Progenitor cell of endocrine pancreas (in vitro differentiated cells): ENCODE data around the gene ANKRD63. TPM values are rescaled to one million over a fixed set of nuclear protein-coding genes. Genes with fewer than 3 reads are reported as not detected.

ENCODE experiments used
- DNase-seq: peaks from one replicate; pipeline ENCODE4 v3.0.0; 2021; ENCODE audit warnings: low spot score; ENCODE audit not compliant: unreplicated experiment
- H3K27ac Mint-ChIP-seq: 2 replicates; pipeline ENCODE4 v1.8.0; 2021; ENCODE audit warnings: mild to moderate bottlenecking, moderate library complexity, mixed read lengths
- H3K27me3 Mint-ChIP-seq: 2 replicates; pipeline ENCODE4 v1.8.0; 2021; ENCODE audit warnings: mixed read lengths
- H3K36me3 Mint-ChIP-seq: 2 replicates; pipeline ENCODE4 v1.8.0; 2022; ENCODE audit warnings: mixed read lengths; ENCODE audit not compliant: insufficient read depth
- H3K4me1 Mint-ChIP-seq: 2 replicates; pipeline ENCODE4 v1.8.0; 2021; ENCODE audit warnings: low read depth, mixed read lengths
- H3K4me3 Mint-ChIP-seq: 2 replicates; pipeline ENCODE4 v1.8.0; 2021; ENCODE audit warnings: low read depth, mild to moderate bottlenecking, moderate library complexity, mixed read lengths
- H3K9me3 Mint-ChIP-seq: 2 replicates; pipeline ENCODE4 v1.8.0; 2021; ENCODE audit warnings: low read depth, mixed read lengths
- total RNA-seq: library from RNA; stranded (reverse); gene quantifications from 2 replicates; pipeline ENCODE4 v1.2.1, GENCODE V29; 2021
- TF ChIP-seq, protein P1 (sequence below): fragments of 200-600 bp; sonication (generic); IDR thresholded peaks from one replicate; pipeline ENCODE4 v1.5.0; 2021; ENCODE audit warnings: antibody characterized with exemption, mild to moderate bottlenecking; ENCODE audit not compliant: unreplicated experiment

Gene ANKRD63
- total RNA-seq, 1 donor from 2014 or later, result not detected

DNA sequence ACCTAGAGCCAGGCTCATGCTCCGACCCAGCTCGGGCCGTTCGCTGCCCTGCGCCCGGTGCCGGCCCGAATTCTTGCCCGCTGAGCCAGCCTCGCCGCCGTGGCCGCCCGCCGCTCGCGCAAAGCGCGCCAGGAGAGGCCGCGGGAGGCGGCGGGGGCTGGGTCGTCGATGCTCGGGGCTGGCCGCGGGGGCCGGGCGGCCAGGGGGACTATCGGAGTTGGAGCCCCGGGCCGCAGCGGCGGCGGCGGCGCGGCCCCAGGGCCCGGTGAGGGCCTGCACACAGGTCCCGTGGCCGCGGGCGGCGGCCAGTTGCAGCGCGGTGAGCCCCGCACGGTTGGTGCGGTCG lies 1.1 kb downstream of the ANKRD63 start:
- Mint-ChIP-seq H3K27me3 (peaks cover 63% of the 10 kb centered on the region), H3K27ac (no peak overlapping the region)

DNA sequence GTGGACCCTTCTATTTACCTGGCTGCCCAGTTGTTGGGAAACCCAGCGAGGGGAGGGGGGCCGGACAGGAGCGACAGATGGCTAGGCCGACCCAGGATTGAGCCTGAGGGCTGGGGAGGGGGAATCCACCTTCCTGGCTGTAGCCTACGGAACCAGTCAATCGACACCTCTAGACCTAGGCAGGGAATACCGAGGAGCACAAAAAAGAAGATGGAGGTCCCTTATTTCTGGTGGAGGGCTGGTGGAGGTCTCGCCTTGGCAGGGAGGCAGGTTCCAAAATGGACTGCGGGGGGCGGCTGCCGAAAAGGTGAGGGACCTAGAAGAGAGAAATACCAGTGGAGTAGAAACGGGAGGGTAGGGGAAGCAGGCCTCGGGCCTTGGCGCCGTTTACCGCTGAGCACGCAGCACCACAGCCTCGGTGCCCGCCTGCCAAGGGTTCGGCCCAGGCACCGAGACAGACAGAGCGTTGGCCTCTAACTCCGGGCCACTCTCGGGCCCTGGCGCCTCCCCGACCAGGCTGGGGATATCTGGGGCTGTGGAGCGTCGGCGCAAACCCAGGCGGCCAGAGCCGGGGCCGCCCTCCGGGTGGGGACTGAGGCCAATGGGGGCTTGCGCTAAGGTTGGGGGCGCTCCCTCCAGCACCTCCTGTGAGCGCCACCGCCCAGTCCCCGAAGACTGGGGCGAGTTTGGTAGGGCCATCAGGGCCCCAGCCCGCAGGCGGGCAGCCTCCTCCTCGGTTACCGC lies 1.6 kb downstream of the ANKRD63 start:
- H3K4me1 Mint-ChIP-seq, result peaks cover 12% of the 10 kb centered on the region
- TF ChIP-seq, protein P1, sequence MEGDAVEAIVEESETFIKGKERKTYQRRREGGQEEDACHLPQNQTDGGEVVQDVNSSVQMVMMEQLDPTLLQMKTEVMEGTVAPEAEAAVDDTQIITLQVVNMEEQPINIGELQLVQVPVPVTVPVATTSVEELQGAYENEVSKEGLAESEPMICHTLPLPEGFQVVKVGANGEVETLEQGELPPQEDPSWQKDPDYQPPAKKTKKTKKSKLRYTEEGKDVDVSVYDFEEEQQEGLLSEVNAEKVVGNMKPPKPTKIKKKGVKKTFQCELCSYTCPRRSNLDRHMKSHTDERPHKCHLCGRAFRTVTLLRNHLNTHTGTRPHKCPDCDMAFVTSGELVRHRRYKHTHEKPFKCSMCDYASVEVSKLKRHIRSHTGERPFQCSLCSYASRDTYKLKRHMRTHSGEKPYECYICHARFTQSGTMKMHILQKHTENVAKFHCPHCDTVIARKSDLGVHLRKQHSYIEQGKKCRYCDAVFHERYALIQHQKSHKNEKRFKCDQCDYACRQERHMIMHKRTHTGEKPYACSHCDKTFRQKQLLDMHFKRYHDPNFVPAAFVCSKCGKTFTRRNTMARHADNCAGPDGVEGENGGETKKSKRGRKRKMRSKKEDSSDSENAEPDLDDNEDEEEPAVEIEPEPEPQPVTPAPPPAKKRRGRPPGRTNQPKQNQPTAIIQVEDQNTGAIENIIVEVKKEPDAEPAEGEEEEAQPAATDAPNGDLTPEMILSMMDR, result no peak
- H3K36me3 Mint-ChIP-seq, result no peaks in the 10 kb centered on the region
- H3K27ac Mint-ChIP-seq, result peak overlapping the region; percentile 79
- peaks cover 60% of the 10 kb centered on the region for H3K27me3 Mint-ChIP-seq
- no peaks in the 10 kb centered on the region for H3K9me3 Mint-ChIP-seq
- DNase-seq, result no peak
- peak overlapping the region; percentile 42 for H3K4me3 Mint-ChIP-seq

More for the DNA sequence above, 1.1 kb downstream of the ANKRD63 start:
- H3K4me1 Mint-ChIP-seq, result peaks cover 12% of the 10 kb centered on the region
- no peak overlapping the region for H3K4me3 Mint-ChIP-seq
- H3K9me3 Mint-ChIP-seq, result no peaks in the 10 kb centered on the region
- no peaks in the 10 kb centered on the region for H3K36me3 Mint-ChIP-seq
- TF ChIP-seq, protein P1, result no peak
- DNase-seq, result no peak

DNA sequence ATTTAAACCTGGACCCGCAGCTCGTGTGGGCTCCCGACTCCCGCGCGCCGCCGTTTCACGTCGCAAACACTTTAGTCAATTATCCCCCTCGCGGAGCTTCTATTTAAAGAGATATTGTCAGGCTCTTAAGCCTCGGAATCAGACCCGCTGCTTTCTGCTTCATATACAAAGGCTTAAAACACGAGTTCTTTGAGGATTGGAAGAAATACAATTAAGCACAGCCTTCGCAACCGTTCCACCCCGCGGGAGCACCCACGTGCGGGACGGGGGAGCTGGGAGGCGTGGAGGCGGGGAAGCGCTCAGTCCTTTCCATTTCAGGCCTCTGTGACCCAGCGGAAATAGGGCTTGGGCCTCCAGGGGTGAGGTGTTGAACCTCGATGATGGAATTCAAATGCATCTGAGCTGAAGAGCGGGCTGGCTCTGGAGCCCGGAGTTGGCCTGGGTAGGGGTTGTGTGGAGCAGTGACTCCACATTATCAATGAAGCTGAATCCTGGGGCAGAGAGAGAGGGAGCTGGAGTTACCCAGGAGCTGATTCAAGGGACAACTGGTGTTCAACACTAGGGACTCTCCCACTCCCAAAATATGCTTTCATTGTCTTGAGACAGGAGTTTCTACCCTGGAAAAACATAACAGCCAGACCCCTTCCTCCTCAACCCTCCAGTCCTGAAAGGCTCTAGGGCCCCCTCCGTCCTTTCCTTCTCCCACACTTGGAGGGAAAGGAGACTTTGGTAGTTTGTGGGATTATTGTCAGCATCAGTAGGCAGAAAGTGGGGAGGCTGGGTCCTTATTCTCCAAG lies 2.4 kb downstream of the ANKRD63 start:
- Mint-ChIP-seq H3K27ac (peak overlapping the region; percentile 8), H3K36me3 (no peaks in the 10 kb centered on the region), H3K9me3 (no peaks in the 10 kb centered on the region), H3K4me1 (peaks cover 12% of the 10 kb centered on the region), H3K27me3 (peaks cover 53% of the 10 kb centered on the region), H3K4me3 (no peak overlapping the region)
- TF ChIP-seq, protein P1, result no peak
- no peak for DNase-seq

DNA sequence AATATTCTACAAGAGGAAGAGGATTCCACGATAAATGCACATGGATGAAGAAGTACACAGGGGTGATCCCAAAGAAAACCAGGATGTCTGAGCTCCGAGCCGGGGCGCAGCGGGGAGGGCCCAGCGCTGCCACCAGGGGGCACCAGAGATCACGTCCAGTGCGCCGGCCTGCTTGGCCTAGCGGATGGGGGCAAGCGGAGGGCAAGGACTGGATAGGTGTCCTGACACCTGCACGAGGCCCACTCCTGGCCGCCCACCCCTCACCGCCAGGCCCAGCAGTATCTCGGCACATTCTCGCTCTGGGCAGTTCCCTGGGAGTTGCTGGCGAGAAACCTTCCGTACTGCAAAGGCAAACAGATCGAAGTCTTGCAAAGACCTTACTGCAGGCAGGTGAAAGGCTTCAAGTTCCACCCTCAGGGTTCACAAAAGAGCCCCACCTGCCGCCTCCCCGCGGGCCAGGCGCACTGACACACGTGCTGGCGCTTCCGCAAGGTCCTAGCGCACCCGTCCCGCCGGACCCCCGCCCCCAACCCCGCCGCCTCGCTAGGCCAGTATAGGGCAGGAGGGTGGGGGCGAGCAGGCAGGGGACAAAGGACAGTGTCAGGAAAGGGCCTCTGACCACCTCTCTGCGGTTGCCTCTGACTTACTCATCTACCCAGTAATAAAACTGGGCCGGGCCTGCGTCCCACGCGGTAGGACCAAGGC lies 3.3 kb downstream of the ANKRD63 start:
- H3K27ac Mint-ChIP-seq, result peak overlapping the region; percentile 31
- no peaks in the 10 kb centered on the region for H3K9me3 Mint-ChIP-seq
- TF ChIP-seq, protein P1, result peak; percentile 99
- no peak overlapping the region for H3K4me3 Mint-ChIP-seq
- DNase-seq, result peak; percentile 85
- peaks cover 12% of the 10 kb centered on the region for H3K4me1 Mint-ChIP-seq
- H3K36me3 Mint-ChIP-seq, result peaks cover 3% of the 10 kb centered on the region
- peaks cover 44% of the 10 kb centered on the region for H3K27me3 Mint-ChIP-seq

DNA sequence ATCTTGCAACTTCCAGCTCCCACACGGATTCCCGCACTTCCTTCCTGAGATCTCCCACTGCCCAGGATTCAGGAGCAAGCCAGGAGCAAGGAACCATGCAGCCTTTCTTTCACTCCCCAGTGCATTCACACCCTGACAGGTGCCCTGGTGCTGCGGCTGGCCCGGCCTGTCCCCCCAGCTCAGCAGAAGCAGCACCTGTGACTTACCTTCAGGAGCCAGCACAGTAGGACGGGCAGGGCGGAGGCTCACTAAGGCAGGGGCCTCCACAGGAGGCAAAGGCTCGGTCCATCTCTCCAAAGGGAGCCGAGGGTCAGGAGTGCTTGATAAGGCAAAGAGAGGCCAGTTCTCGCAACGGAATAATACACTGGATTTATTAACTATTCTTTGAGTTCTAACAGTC lies 4.8 kb downstream of the ANKRD63 start:
- H3K9me3 Mint-ChIP-seq, result no peaks in the 10 kb centered on the region
- H3K27ac Mint-ChIP-seq, result peak overlapping the region; percentile 30
- H3K27me3 Mint-ChIP-seq, result peaks cover 31% of the 10 kb centered on the region
- no peak for DNase-seq
- TF ChIP-seq, protein P1, result no peak
- no peak overlapping the region for H3K4me3 Mint-ChIP-seq
- peaks cover 12% of the 10 kb centered on the region for H3K4me1 Mint-ChIP-seq
- H3K36me3 Mint-ChIP-seq, result peaks cover 3% of the 10 kb centered on the region
